Adrenal gland (tissue), 12 donors: ENCODE data around the gene SLC25A23. TPM values are rescaled to one million over a fixed set of nuclear protein-coding genes. Genes with fewer than 3 reads are reported as not detected.
"Not testable (repeated sequence)": the region's sequence is repeated elsewhere in the genome, so short reads cannot be mapped to it uniquely, and the experiment has no call there.

Source experiments
- DNase-seq, 7 donors: peaks; one replicate each; pipeline ENCODE4 v3.0.0-alpha.2; 2019 to 2020
- H3K27ac ChIP-seq, 5 donors: fragments of 200-600 bp; sonication (generic) in 4 of 5; 1 replicate in 3 of 5; 2 replicates in 2 of 5; pipeline versions ENCODE4 v1.5.1 to v1.8.0; 2016 to 2020; ENCODE audit warnings: mild to moderate bottlenecking in 1 of 5
- H3K27me3 ChIP-seq: fragments of 200-600 bp; 2 replicates; pipeline ENCODE4 v1.8.0; 2021
- H3K36me3 ChIP-seq, 2 donors: fragments of 200-600 bp; replicated peaks in 1 of 2; 1 replicate in 1 of 2; 2 replicates in 1 of 2; pipeline versions ENCODE4 v1.5.1 to v1.8.0; 2018 to 2022
- H3K4me1 ChIP-seq, 2 donors: fragments of 200-600 bp; replicated peaks in 1 of 2; 1 replicate in 1 of 2; 2 replicates in 1 of 2; pipeline versions ENCODE4 v1.5.1 to v1.8.0; 2018 to 2021
- H3K4me3 ChIP-seq, 4 donors: fragments of 200-600 bp; sonication (generic) in 3 of 4; one replicate each; pipeline ENCODE4 v1.5.1; 2016 to 2018
- H3K9me3 ChIP-seq, 3 donors: fragments of 200-600 bp; sonication (generic) in 1 of 3; replicated peaks in 1 of 3; 1 replicate in 2 of 3; 2 replicates in 1 of 3; pipeline versions ENCODE4 v1.5.1 to v1.8.0; 2016 to 2021
- CTCF ChIP-seq, 6 experiments: fragments of 450-650 bp in 4 of 6; fragments of 200-600 bp in 2 of 6; sonication (generic) in 1 of 6; IDR thresholded peaks; 1 replicate in 5 of 6; 2 replicates in 1 of 6; pipeline versions ENCODE4 v1.5.1 to v1.8.0; 2016 to 2021; ENCODE audit warnings: antibody characterized with exemption in 6 of 6, mild to moderate bottlenecking in 2 of 6, moderate library complexity in 1 of 6
- POLR2A ChIP-seq, 2 donors: fragments of 450-650 bp; IDR thresholded peaks; one replicate each; pipeline ENCODE4 v1.6.1; 2017; ENCODE audit warnings: antibody characterized with exemption in 2 of 2, mild to moderate bottlenecking in 2 of 2, moderate library complexity in 1 of 2
- WGBS, 4 donors: extraction: QIAGEN DNeasy Blood & Tissue Kit in 2 of 4; methylation state at CpG; one replicate each; pipeline versions ENCODE4 v1.1.5 to v1.1.7; 2013 to 2017; 5-methylcytosine and 5-hydroxymethylcytosine counted together
- intact Hi-C, 2 donors: fragments of 100-400 bp; cut with DNase I; formaldehyde crosslinking; loops; one replicate each; pipeline versions ENCODE4 v1.14.1 to v1.15.0; 2022 to 2023
- polyA plus RNA-seq, 3 donors: library from polyadenylated mRNA; stranded (reverse); fragments of 200-250 nt in 2 of 3; fragments of 350-450 nt in 1 of 3; fragmentation: Illumina TruSeq in 1 of 3; extraction: RNeasy Lipid Tissue Mini Kit (QIAGEN cat#74804) in 1 of 3; gene quantifications; one replicate each; pipeline ENCODE4 v1.2.3, GENCODE V29; 2013 to 2014
- total RNA-seq, 9 donors: library from RNA; depleted of rRNA in 4 of 9; stranded (reverse); fragments of >200 nt in 4 of 9; fragments of 120-200 nt in 1 of 9; fragmentation: NEBNext Ultra II Directional in 1 of 9; extraction: Animal tissue kit (Norgen Biotek cat#: 25700) in 1 of 9; gene quantifications; one replicate each; pipeline versions ENCODE4 v1.1.0 to v1.2.4, GENCODE V29; 2013 to 2023
- donor health status: healthy with polysubstance abuse.
- donor health status: Bipolar disorder and iron deficiency.
- donor health status: DM: yes; HTN: yes; CAD: no.
- donor health status: DM: no; HTN: no; CAD: no.
- donor health status: DM: no; HTN: no; CAD: no.
- donor health status: DM: yes; HTN: yes; CAD: no.

Gene SLC25A23
- total and polyA plus RNA-seq, 12 donors: 41.2 to 189 (median 69.1) TPM

DNA sequence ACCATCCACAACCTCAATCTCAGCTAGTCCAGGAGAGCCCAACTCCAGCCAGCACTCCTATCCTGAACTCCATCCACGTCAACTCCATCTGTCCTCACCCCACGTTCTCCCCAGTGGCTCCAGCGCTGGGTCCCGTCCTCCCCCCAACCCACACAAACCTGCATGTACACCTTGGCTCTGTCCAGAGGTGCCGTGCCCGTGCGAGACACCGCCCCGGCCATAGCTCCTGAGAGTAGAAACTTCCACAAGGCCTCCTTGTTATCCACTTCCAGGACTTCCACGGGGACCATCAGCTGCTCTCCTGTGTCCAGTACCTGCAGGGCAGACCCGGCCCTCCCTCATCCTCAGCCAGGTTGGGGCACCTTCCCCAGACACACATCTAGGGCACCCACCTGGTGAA lies 27.7 kb downstream of the SLC25A23 start:
- intact Hi-C loops: no loop called here
- WGBS, 4 donors: 90 to 97% (median 92%) methylated on average over 10 to 11 of the region's 11 CpGs

GRCh38 chr19:6429419-6430221 lies 30.0 kb downstream of the SLC25A23 start:
- intact Hi-C loops: no loop called here
- Histone ChIP-seq H3K4me1 (no peaks in the 10 kb centered on the region), H3K27me3 (no peaks in the 10 kb centered on the region), H3K4me3 (no peak overlapping the region), H3K36me3 (no peaks in the 10 kb centered on the region), H3K9me3 (no peaks in the 10 kb centered on the region), H3K27ac (no peak overlapping the region)
- WGBS, 4 donors: 52 to 64% (median 57%) methylated on average over 14 to 20 of the region's 20 CpGs
- TF ChIP-seq POLR2A (IDR thresholded peaks at IDR 0.05) (no peak), CTCF (IDR thresholded peaks at IDR 0.05) (no peak)
- no peak for DNase-seq

More for the DNA sequence above, 27.7 kb downstream of the SLC25A23 start:
- Histone ChIP-seq H3K4me3 (no peak overlapping the region), H3K9me3 (no peaks in the 10 kb centered on the region), H3K27me3 (no peaks in the 10 kb centered on the region), H3K27ac (no peak overlapping the region), H3K4me1 (no peaks in the 10 kb centered on the region), H3K36me3 (no peaks in the 10 kb centered on the region)
- no peak for DNase-seq
- TF ChIP-seq CTCF (IDR thresholded peaks at IDR 0.05) (no peak), POLR2A (IDR thresholded peaks at IDR 0.05) (no peak)

DNA sequence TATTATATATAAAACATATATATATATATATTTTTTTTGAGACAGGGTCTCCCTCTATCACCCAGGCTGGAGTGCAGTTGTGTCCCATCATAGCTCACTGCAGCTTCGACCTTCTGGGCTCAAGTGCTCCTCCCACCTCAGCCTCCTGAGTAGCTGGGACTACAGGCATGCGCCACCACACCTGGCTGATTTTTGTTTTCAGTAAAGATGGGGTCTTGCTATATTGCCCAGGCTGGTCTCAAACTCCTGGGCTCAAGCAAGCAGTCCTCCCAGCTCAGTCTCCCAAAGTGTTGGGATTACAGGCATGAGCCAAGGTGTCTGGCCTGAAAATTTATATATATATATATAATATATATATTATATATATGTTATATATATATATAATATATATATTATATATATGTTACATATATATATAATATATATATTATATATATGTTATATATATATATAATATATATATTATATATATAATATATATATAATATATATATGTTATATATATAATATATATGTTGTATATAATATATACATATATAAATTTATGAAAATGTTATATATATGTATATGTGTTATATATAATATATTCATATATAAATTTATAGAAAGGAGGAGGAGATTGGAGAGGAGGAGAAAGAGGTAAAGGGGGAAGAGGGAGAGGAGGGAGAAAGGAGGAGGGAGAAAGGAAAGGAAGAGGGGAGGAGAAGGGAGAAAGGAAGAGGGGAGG lies 30.7 kb downstream of the SLC25A23 start:
- DNase-seq, H3K36me3 ChIP-seq, H3K4me3 ChIP-seq, H3K9me3 ChIP-seq, H3K4me1 ChIP-seq, intact Hi-C loops, H3K27ac ChIP-seq, H3K27me3 ChIP-seq: not testable (repeated sequence)
- WGBS, 4 donors: 81 to 90% (median 86%) methylated on average over 2 of the region's 2 CpGs

DNA sequence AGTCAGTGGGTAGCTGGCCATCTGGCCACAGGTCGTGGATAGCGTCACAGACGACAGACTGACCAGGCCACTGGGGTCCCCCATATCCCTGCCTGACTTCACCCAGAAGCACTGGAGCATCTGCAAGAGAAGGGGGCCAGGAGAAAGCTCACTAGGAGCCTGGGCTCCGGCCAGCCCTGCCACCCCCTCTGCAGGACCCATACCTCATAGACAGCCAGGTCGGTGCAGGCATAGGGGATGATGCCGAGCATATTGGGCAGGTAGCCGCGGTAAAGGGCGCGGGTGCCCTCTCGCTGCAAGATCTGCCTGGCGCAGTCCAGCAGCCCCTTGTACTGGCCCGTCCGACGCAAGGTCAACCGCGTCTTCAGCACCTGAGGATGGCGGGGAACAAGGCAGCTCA lies 32.5 kb downstream of the SLC25A23 start:
- Histone ChIP-seq H3K4me3 (no peak overlapping the region), H3K36me3 (no peaks in the 10 kb centered on the region), H3K4me1 (peaks cover 3 to 15% of the 10 kb centered on the region in 2 donors), H3K27me3 (no peaks in the 10 kb centered on the region), H3K9me3 (no peaks in the 10 kb centered on the region), H3K27ac (no peak overlapping the region)
- peak in 1 of 7 donors; percentile 29 for DNase-seq
- intact Hi-C loops: no loop called here
- WGBS, 4 donors: 88 to 95% (median 94%) methylated on average over 14 to 18 of the region's 18 CpGs
- no peak for TF ChIP-seq CTCF (IDR thresholded peaks at IDR 0.05)
- no peak for TF ChIP-seq POLR2A (IDR thresholded peaks at IDR 0.05)
